ENCODE measurements around the gene PPRC1. TPM values are rescaled to one million over a fixed set of nuclear protein-coding genes. Genes with fewer than 3 reads are reported as not detected.

Gene PPRC1
- total RNA-seq, 1 experiment from 2014 or later = 79.4 TPM

- TF ChIP-seq ZNF425 (CRISPR knock-in tag; conservative IDR thresholded peaks at IDR 0.05) (no peak), NR2C2 (CRISPR knock-in tag; IDR thresholded peaks at IDR 0.05) (no peak), PREB (CRISPR knock-in tag; IDR thresholded peaks at IDR 0.05; ENCODE audit: borderline replicate concordance) (no peak), ZNF416 (CRISPR knock-in tag; IDR thresholded peaks at IDR 0.05) (no peak), ZNF671 (CRISPR knock-in tag; IDR thresholded peaks at IDR 0.05) (no peak), HMGA2 (CRISPR knock-in tag; IDR thresholded peaks at IDR 0.05) (no peak), NFYB (CRISPR knock-in tag; conservative IDR thresholded peaks at IDR 0.05; ENCODE audit: low read depth) (no peak), ZNF219 (CRISPR knock-in tag; IDR thresholded peaks at IDR 0.05; ENCODE audit: borderline replicate concordance) (no peak), ZBTB43 (CRISPR knock-in tag; IDR thresholded peaks at IDR 0.05) (no peak), ZNF396 (CRISPR knock-in tag; IDR thresholded peaks at IDR 0.05; ENCODE audit: borderline replicate concordance) (no peak)
Observed at GRCh38 chr10:102147561-102147960, 14.7 kb downstream of the PPRC1 start (continued).

- Mint-ChIP-seq H3K4me3 (no peak overlapping the region), H3K36me3 (peaks cover 71% of the 10 kb centered on the region), H3K27me3 (ENCODE audit: low read depth) (no peaks in the 10 kb centered on the region), H3K27ac (peak overlapping the region; percentile 30; the same call in 1 of the 2 replicates), H3K4me1 (peaks cover 16% of the 10 kb centered on the region), H3K9me3 (no peaks in the 10 kb centered on the region)
- TF ChIP-seq ATF6 (CRISPR knock-in tag; IDR thresholded peaks at IDR 0.05) = no peak
- TF ChIP-seq ZNF425 (CRISPR knock-in tag; conservative IDR thresholded peaks at IDR 0.05) = no peak
- no peak for TF ChIP-seq SP1 (CRISPR knock-in tag; conservative IDR thresholded peaks at IDR 0.05)
- TF ChIP-seq ZNF232 (CRISPR knock-in tag; IDR thresholded peaks at IDR 0.05) = no peak
- TF ChIP-seq E2F5 (CRISPR knock-in tag; IDR thresholded peaks at IDR 0.05) = no peak
- no peak for TF ChIP-seq ZNF121 (CRISPR knock-in tag; IDR thresholded peaks at IDR 0.05)
- no peak for TF ChIP-seq ZBTB43 (CRISPR knock-in tag; IDR thresholded peaks at IDR 0.05)
- TF ChIP-seq E2F1 (CRISPR knock-in tag; IDR thresholded peaks at IDR 0.05) = no peak
- TF ChIP-seq IRF1 (CRISPR knock-in tag; IDR thresholded peaks at IDR 0.05) = no peak
- no peak for TF ChIP-seq CREB1 (CRISPR knock-in tag; IDR thresholded peaks at IDR 0.05)
- TF ChIP-seq ZNF396 (CRISPR knock-in tag; IDR thresholded peaks at IDR 0.05; ENCODE audit: borderline replicate concordance) = no peak
- TF ChIP-seq ELF4 (CRISPR knock-in tag; IDR thresholded peaks at IDR 0.05; ENCODE audit: low read depth) = no peak
- no peak for TF ChIP-seq SMAD4 (CRISPR knock-in tag; IDR thresholded peaks at IDR 0.05)
- no peak for TF ChIP-seq FOXP1 (CRISPR knock-in tag; IDR thresholded peaks at IDR 0.05; ENCODE audit: borderline replicate concordance)
- TF ChIP-seq CBFB (CRISPR knock-in tag; IDR thresholded peaks at IDR 0.05; ENCODE audit: low read depth) = no peak
- TF ChIP-seq SOX15 (CRISPR knock-in tag; IDR thresholded peaks at IDR 0.05) = no peak
- no peak for TF ChIP-seq NR2C2 (CRISPR knock-in tag; IDR thresholded peaks at IDR 0.05)
- no peak for TF ChIP-seq ZBTB21 (CRISPR knock-in tag; IDR thresholded peaks at IDR 0.05; ENCODE audit: borderline replicate concordance)
- CTCF ChIA-PET = interaction anchor here (1.4 kb wide), 1 partner anchor 10 kb away, joined by 3 read pairs; no protein-coding TSS in a partner anchor
- POLR2A ChIA-PET = interaction anchor here (1.2 kb wide), 1 partner anchor 16 kb away, joined by 3 read pairs; the partner anchor contains the start of gene PPRC1
- ATAC-seq (no peak), DNase-seq (ENCODE audit: low spot score) (no peak)
Observed at GRCh38 chr10:102148275-102148674, 15.4 kb downstream of the PPRC1 start.

Measured in WTC11 (cell line).